ENCODE results near the gene PDZD2.
"Not testable (repeated sequence)": the region's sequence is repeated elsewhere in the genome, so short reads cannot be mapped to it uniquely, and the experiment has no call there.

The PDZD2 gene

DNA sequence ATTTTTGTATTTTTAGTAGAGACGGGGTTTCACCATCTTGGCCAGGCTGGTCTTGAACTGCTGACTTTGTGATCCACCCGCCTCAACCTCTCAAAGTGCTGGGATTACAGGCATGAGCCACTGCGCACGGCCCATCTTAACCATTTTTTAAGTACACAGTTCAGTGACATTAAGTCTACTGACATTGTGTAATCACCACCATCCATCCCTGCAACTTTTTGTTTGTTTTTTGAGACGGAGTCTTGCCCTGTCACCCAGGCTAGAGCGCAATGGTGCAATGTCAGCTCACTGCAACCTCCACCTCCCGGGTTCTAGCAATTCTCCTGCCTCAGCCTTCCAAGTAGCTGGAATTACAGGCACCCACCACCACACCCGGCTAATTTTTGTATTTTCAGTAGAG lies 480.0 kb downstream of the PDZD2 start:
- not testable (repeated sequence) for DNase-seq

DNA sequence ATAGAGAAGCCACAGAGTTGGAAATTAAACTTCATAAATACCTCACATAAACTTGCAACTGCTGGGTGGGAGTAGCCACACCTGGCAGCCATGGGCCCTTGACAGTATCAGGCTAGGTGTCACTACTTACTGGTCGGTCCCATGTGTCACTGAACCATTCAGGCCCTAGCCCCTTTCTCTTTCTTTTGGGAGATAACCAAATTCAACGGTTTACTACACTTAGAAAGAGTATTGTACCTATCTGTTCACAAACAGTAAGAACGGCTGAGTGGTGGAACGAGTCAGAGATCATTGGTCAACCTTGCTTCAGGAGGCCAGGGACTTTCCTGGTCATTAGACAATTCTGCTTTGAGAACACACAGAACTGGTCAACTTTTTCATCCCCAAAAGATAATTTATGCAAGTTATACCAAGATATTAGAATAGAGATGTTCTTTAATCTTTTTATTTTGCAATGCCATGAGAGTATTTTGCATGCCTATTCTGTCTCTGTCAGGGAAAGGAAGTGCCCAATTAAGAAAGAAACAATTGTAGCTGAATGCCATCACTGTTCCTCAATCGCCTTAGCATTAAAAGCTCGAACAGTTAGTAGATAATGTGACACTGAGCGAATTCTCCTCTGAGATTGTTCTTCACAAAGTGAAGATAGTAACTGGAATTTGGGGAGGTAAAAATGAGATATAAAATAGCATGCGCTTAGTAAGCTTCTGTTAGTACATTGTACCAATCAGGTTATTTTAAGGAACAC lies 484.3 kb downstream of the PDZD2 start:
- no peak for DNase-seq

DNA sequence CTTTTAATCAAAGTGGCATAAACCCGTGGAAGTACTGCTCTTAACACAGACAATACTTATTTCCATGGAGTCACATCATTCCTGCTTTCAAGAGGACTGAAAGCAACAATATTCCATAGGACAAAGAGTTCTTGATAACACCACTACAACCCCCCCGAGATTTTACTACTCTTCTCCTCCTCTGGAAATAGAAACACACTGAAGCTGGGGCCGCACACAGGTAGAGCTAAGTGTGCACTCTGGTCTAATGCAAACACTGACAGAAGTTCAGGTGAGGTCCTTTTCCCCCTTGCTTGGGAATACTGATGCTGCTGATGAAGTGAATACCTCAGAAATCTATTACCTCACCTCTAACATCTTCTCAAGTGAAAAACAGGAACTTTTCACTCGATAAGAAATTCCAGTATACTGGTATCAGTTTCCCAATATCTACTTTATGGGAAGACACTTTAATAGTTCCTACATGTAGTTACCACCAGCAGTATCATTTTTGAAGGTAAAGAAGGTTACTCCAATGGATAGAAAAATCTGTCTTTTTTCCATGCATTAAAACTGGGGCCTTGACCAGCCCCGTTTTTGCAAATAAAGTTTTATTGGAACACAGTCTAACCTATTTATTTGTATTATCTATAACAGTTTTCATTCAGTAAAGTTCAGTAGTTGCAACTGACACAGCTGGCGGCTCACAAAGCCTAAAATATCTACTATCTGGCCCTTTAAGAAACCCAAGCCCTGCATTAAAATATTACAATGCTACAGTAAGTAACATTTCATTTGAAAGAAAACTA lies 485.2 kb downstream of the PDZD2 start:
- DNase-seq: no peak

DNA sequence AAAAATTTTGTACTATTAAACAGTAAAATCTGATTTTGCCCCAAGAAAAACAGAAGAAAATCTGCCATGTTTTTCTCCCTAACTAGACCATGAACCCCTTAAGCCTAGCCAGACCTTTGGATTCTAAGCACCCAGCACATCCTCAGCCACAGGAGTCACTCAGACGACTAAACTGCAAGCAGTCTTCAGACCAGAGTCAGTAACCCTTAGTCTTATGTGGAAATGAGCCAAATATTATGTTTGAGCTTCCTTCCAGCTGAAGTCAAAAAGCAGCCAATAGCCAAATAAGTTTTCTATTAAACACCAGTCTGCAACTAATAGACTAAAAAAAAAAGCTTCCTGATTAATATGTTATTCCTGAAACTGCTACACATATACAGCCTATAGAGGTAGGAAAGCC lies 487.8 kb downstream of the PDZD2 start:
- no peak for DNase-seq

DNA sequence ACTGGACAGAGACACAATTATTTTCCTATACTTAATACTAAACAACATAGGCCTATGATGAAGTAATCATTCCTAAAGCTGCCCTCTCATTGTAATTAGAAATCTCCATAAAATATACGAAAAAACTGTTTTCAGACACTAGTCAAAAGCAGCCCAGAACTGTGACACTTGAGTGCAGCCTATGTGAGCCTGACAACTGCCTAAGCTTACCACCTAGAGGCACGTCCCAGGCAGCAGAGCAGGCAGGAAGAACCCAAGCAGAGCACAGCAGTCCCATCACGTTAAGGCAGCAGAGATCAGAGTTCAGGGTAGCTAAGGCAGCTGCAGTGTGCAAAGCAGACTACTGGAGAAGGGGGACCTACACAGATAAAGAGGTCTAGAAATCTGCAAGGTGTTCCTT lies 488.8 kb downstream of the PDZD2 start:
- no peak for DNase-seq

DNA sequence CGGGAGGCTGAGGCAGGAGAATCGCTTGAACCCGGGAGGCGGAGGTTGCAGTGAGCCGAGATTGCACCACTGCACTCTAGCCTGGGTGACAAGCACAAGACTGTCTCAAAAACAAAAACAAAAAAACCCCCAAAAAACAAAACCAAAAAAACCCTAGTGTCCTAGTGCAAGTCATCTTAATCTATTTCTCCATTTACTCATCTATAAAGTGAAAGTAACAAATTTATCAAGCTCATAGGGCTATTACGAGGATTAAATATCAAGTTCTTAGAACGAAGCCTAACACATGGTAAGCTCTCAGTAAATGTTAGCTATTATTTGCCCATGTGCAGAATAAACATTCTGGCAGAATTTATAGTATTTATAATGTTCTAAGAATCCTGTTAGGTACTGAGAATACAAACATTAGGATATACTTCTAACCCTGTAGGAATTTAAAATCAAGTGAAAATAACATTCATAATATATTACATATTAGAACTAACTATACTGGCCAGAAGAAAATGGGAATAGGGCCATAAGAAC lies 490.2 kb downstream of the PDZD2 start:
- DNase-seq: no peak

DNA sequence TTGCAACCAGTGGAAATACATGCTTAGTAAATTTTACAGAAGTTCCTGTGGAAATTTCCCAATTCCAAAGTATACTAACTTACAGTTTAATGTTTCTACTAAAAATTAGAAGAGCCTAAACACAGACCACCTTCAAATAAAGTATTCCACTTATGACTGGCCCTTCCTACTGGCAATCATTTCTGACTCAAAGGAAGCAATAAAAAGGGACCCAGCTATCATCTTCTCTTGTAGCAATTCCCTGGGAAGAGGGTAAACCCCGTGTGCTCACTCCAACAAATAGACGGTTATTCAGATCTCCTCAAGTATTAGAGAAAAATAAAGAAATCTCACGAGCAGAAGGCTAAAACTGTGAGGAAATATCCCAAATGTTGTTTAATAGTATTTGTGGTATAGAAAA lies 491.9 kb downstream of the PDZD2 start:
- DNase-seq: no peak

DNA sequence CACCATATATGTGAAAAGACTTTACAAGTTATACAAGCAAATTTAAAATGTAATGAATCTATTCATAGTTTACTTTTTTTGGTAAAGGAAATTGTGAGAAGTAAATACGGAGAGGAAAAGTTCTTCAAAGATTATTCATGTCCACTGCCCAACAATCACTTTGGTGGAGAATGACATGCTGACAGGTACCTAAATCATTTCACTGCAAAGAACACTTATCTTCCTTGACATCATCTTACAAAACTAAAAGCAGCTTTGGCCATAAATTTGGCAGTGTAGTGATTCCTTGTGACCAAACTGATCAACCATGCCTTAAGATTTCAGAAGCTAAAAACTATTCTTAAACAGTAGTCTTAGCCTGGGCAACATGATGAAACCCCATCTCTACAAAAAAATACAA lies 492.7 kb downstream of the PDZD2 start:
- no peak for DNase-seq

DNA sequence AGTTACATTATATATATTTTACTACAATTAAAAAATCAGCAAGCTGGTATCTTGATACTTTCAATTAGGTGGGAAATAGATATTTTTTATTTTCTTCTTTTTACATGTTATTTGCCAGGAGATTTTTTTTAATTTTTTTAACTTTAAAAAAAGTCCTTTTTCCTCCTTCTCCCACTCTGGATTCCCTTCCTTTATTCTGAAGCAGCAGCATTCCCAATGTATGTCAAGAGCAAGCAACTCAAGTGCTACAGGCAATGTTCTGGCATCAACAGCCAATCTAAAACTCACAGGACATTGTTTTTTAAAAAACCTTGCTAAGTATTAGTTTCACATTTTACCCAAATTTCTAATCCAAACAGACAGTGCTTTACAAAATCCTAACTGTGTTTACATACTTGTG lies 493.8 kb downstream of the PDZD2 start:
- no peak for DNase-seq

DNA sequence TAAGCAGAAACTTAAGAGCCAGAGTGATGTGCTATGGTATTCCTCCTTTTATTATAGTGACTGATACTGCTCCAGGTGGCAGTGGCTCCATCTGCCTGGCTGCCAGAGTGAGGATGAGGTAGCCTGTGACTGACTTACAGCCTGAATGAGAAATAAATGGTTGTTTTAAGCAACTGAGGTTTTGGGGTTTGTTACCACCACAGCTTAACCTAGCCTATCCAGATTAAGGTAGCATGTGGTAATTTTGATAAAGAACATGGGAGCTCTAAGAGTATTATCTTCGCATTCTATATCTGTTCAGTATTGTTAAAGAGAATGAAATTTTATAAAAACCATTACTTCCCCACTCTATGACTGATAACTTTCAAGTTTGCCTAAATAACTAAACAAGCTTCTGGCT lies 496.2 kb downstream of the PDZD2 start:
- DNase-seq: no peak

DNA sequence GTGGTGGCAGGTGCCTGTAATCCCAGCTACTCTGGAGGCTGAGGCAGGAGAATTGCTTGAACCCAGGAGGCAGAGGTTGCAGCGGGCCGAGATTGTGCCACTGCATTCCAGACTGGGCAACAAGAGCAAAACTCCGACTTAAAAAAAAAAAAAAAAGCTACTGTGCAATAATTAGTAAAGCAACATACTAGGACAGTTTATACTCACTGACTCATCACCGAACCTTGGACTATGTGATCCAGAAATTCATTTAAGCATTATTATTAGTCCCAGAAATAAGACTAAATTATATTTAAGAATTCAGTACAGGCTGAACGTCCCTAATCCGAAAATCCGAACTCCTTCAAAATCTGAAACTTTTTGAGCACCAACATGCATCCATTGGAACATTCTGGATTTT lies 497.4 kb downstream of the PDZD2 start:
- DNase-seq: no peak

DNA sequence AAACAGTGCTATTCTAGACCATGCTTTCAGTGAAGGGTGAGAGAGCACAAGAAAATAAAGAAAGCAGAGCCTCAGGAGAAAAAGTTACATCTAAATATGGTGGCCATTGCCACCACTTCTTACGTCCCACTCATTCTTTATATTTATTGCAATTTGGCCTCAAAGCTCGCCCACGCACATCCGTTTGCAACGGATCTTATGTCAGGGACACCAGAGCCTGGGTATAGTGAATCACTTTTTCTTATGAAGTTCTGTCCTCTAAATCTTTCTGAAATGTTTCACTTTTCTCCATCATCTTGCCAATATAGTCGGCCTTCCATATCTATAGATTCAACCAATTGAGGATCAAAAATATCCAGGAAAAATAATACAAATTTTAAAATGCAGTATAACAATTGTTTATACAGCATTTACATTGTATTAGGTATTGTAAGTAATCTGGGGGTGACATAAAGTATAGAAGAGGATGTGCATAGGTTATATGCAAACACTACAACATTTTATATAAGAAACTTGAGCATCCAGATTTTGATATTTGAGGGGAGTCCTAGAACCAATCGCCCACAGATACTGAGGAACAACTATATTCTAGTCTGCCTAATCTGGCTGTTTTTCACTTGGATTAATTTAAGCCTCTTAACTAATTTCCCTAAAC lies 500.0 kb downstream of the PDZD2 start:
- no peak for DNase-seq

DNA sequence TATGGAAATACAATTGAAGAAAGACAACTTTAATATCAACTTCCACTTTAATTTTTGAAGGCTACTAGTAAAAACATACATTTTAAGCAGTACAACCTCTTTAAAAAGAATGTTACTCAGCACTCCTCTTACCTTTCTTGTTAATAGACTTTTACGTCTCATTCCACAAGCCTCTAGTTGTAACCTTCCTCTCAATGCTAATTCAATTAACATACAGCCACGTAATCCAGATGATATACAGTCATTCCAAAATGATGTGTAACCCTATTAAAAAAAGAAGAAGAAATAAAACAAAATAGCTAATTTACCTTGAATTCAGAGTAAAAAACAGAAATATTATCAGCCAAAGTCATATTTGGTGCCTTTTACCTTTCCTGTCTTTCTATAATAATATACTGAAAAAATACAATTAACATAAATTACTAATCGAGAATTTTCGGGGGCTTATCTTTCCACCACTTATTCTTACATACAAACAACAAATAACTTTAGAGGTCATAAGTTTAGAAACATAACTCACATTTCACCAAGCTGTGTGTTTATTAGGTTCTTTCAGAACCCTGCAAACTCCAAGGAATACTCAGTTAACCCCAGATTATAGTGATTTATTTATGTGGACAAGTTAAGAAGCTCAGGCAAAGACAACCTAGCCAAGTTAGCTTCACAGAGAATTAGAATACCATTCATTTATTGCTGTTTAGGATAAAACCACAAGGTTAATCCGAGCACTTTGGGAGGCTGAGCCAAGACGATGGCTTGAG lies 504.9 kb downstream of the PDZD2 start:
- DNase-seq: no peak

DNA sequence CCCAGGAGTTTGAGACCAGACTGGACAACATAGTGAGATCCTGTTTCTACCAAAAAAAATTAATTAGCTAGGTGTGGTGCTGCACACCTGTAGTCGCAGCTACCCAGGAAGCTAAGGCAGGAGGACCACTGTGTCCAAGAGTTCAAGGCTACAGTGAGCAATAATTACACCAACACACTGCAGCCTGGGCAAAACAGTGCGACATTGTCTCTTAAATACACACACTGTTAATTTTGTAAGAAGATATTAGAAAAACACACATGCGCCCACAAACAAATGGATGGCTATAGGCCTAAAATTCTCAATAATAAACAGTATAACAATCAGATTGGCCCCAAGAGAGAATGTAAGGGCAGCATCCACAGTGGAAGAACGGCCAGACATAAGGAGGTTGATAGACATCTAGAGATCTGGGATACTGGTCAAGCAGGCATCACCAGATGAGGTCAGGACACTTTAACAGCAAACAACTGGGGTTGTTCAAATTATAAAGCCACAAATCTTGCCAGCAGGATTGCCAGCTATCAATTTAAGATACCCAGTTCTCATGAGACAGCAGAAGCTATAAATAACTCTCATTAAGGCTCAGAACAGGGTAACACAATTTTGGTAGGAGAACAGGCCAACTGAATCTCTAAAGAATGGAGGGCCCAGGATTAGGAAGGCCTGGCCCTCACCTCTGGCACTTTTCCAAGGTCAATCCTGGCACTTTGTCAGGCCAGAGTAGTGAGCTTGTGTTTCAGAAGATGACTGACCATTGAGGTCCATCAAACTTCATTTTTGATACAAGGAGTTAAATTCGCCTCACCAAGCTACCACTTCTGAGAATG lies 505.7 kb downstream of the PDZD2 start:
- no peak for DNase-seq

DNA sequence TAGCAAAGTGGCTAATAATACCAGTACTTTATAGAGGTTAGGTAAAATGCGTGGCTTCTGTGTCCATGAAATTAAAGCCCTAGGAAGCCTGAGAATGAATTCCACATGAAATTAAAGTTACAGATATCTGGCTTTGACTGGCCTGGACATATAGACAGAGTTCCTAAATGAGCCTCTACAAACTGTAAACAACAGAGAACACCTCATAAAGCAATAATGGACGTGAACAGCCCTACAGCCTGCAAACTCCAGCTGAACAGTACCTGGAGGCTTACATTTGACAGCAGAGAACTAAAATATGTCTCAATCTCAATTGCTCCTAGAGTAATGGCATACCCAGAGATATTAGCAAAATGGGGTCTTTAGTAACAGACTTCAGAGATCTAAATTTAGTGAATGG lies 506.4 kb downstream of the PDZD2 start:
- no peak for DNase-seq

DNA sequence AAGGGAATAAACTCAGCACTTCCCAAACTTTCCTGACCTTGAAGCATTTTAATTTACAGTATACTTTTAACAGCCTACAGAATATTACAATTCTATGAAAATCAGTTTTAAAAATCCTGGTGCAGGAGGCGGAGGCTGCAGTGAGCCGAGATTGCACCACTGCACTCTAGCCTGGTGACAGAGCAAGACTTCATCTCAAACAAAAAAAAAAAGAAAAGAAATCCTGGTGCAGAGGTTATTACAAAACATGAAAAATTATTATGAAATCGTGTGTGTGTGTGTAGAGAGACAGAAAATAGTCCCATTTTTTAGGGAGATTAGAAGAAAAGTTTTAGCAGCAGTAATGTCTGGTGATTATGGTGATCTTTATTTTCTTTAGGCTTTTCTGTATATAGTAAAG lies 508.3 kb downstream of the PDZD2 start:
- no peak for DNase-seq

DNA sequence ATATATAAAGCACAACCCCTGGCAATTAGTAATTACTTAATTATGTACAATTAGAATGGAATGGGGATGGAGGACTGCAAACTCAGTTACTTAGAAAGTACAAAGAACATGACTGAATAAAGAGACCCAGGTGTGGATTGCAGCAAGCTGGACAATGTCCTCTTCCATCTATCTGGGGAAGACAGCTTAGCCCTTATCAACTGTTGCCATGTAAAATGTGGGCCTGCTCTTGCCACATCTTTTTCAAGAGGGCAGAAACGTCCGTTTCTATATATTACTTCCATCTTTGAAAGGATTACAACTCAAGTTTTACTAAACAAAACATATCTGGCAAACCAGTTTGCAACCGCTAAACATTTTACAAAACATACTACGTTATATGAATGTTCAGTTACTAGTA lies 509.0 kb downstream of the PDZD2 start:
- no peak for DNase-seq

DNA sequence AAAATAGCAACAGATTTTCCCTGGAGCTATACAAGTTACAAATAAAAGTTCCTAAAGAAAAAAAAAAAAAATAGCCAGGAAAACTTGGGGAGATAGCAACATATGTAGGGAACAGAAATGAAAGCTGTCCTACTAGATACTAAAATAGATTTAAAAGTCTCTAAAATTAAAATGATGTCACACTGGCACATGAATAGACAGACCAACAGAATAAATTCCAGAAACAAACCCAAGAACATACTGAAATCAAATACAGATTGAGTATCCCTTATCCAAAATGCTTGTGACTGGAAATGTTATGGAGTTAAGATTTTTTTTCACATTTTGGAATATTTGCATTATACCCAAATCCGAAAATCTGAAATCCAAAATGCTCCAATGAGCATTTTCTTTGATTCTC lies 511.4 kb downstream of the PDZD2 start:
- no peak for DNase-seq

DNA sequence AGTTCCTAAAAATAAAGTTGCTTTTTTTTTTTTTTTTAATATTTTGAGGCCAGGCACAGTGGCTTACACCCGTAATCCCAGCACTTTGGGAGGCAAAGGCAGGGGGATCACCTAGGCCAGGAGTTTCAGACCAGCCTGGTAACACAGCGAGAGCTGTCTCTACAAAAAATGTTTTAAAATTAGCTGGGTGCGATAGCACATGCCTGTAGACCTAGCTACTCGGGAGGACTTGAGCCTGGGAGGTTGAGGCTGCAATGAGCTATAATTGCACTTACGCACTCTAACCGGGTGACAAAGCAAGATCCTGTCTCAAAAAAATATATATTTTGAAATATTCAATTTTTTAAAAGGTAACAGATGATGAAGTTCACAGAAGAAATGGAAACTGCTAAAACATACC lies 512.3 kb downstream of the PDZD2 start:
- DNase-seq: no peak

DNA sequence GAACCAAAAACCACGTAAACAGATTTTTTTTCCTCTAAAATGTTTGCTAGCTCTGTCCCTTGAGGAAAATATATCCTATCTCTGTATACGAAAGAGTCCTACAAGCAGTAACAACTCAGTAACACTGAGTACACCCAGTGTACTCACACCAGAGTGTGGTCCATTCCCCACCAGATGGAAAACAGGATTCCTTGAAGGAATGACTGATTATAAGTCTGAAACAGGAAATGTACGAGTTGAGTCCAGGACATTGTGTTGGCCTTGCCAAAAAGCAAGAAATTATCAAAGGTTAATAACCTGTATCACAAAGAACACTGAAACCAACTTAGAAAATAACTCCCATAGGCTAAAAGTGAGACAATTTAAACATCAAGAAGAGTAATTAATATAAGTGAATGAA lies 514.8 kb downstream of the PDZD2 start:
- DNase-seq: no peak

DNA sequence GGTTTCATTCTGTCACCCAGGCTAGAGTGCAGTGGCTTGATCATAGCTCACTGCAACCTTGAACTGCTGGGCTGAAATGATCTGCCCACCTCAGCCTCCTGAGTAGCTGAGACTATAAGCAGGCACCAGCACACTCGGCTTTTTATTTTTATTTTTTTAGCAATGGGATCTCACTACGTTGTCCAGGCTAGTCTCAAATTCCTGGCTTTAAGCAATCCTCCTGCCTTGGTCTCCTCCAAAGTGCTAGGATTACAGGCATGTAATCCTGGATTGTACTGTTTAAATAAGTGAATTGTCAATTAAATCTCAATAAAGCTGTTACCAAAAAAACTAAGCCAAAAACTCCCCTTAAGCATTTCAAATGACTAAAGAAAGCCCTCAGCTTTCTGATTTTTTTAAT lies 516.3 kb downstream of the PDZD2 start:
- DNase-seq: no peak

DNA sequence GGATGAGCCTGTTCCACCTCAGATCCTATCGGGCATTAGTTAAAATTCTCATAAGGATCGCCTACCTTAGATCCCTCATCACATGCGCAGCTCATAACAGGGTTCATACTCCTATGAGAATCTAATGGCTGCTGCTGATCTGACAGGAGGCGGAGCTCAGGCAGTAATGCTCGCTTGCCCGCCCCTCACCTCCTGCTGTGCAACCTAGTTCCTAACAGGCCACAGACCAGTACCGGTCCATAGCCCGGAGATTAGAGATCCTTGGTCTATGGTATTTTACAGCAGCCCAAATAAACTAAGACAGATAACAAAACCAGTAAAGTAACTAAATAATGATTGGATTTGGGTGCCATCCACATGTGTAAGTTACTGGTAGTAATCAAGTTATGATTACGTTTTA lies 517.7 kb downstream of the PDZD2 start:
- DNase-seq: no peak
